CD4-positive, CD25-positive, alpha-beta regulatory T cell (primary cell): Measurements from ENCODE around the gene ZNF750. TPM values are rescaled to one million over a fixed set of nuclear protein-coding genes. Genes with fewer than 3 reads are reported as not detected.

Experiments used
- ATAC-seq, 2 donors: fragments of 150-1000 bp; cut with Tn5 transposase; one replicate each; pipeline ENCODE4 v1.10.0; 2021; ENCODE audit warnings: low read depth in 2 of 2, moderate number of reproducible peaks in 2 of 2, moderate library complexity in 1 of 2
- DNase-seq, 3 donors: peaks; one replicate each; pipeline versions ENCODE4 v3.0.0 to v3.0.0-alpha.2; 2012 to 2022; ENCODE audit warnings: mixed read lengths in 1 of 3
- H3K27ac ChIP-seq: one replicate; pipeline ENCODE4 v1.7.0; 2013; ENCODE audit warnings: mild to moderate bottlenecking, low read length; ENCODE audit not compliant: insufficient read depth, poor library complexity, severe bottlenecking
- H3K27me3 ChIP-seq: one replicate; pipeline ENCODE4 v1.7.0; 2013; ENCODE audit warnings: low read length; ENCODE audit not compliant: control insufficient read depth, insufficient read depth
- H3K36me3 ChIP-seq: one replicate; pipeline ENCODE4 v1.7.0; 2013; ENCODE audit warnings: mild to moderate bottlenecking, low read length, moderate library complexity; ENCODE audit not compliant: control insufficient read depth, insufficient read depth
- H3K4me1 ChIP-seq: 2 replicates; pipeline ENCODE4 v1.7.0; 2013; ENCODE audit warnings: mild to moderate bottlenecking, low read length; ENCODE audit not compliant: insufficient read depth, control insufficient read depth, poor library complexity, severe bottlenecking
- H3K4me3 ChIP-seq: one replicate; pipeline ENCODE4 v1.7.0; 2013; ENCODE audit warnings: low read depth, mild to moderate bottlenecking, low read length, moderate library complexity
- H3K9me3 ChIP-seq, 2 experiments: 1 replicate in 1 of 2; 2 replicates in 1 of 2; pipeline ENCODE4 v1.7.0; 2013; ENCODE audit warnings: low read length in 2 of 2, mild to moderate bottlenecking in 1 of 2, moderate library complexity in 1 of 2; ENCODE audit not compliant: control insufficient read depth in 2 of 2
- H3K27ac Mint-ChIP-seq, 3 donors: one replicate each; pipeline ENCODE4 v1.8.0; 2020 to 2022; ENCODE audit warnings: mild to moderate bottlenecking in 3 of 3, mixed read lengths in 3 of 3, moderate library complexity in 2 of 3
- H3K27me3 Mint-ChIP-seq: one replicate; pipeline ENCODE4 v1.8.0; 2022; ENCODE audit warnings: mild to moderate bottlenecking, mixed read lengths
- H3K36me3 Mint-ChIP-seq: one replicate; pipeline ENCODE4 v1.8.0; 2020; ENCODE audit warnings: mixed read lengths
- H3K4me1 Mint-ChIP-seq, 4 donors: one replicate each; pipeline ENCODE4 v1.8.0; 2020 to 2022; ENCODE audit warnings: mixed read lengths in 4 of 4, mild to moderate bottlenecking in 1 of 4
- H3K4me3 Mint-ChIP-seq, 4 donors: one replicate each; pipeline ENCODE4 v1.8.0; 2020 to 2022; ENCODE audit warnings: mild to moderate bottlenecking in 4 of 4, mixed read lengths in 4 of 4, moderate library complexity in 3 of 4
- H3K9me3 Mint-ChIP-seq, 7 donors: one replicate each; pipeline ENCODE4 v1.8.0; 2020 to 2022; ENCODE audit warnings: mixed read lengths in 7 of 7, mild to moderate bottlenecking in 3 of 7, moderate library complexity in 2 of 7
- polyA plus RNA-seq, 4 donors: library from polyadenylated mRNA; unstranded; fragments of 300-500 nt; fragmentation: Illumina TruSeq; gene quantifications; one replicate each; pipeline ENCODE4 v1.2.3, GENCODE V29; 2021
- total RNA-seq: library from RNA; stranded (reverse); gene quantifications from one replicate; pipeline ENCODE4 v1.2.3, GENCODE V29; 2022

Gene ZNF750
- total and polyA plus RNA-seq, 5 donors from 2014 or later: 0.07 TPM; not detected in 4

GRCh38 chr17:82832881-82833475, 6.8 kb downstream of the ZNF750 start:
- no peak overlapping the region for H3K4me3 Mint-ChIP-seq
- no peak for ATAC-seq
- peaks cover 8% of the 10 kb centered on the region for H3K36me3 ChIP-seq
- H3K27ac Mint-ChIP-seq: peak overlapping the region in 1 of 3 donors; percentile 25
- H3K27me3 Mint-ChIP-seq: no peaks in the 10 kb centered on the region
- H3K9me3 Mint-ChIP-seq: peaks cover 0 to under 1% (median 0%) of the 10 kb centered on the region in 7 donors
- no peaks in the 10 kb centered on the region for H3K27me3 ChIP-seq
- DNase-seq: no peak
- H3K36me3 Mint-ChIP-seq: peaks cover 21% of the 10 kb centered on the region
- no peaks in the 10 kb centered on the region for H3K4me1 ChIP-seq
- H3K27ac ChIP-seq: no peak overlapping the region
- H3K4me1 Mint-ChIP-seq: peaks cover 0 to 2% (median 0%) of the 10 kb centered on the region in 4 donors
- no peak overlapping the region for H3K4me3 ChIP-seq
- no peaks in the 10 kb centered on the region for H3K9me3 ChIP-seq

- Histone ChIP-seq H3K27me3 (no peaks in the 10 kb centered on the region), H3K36me3 (peaks cover 9% of the 10 kb centered on the region), H3K4me3 (no peak overlapping the region), H3K4me1 (no peaks in the 10 kb centered on the region), H3K9me3 (no peaks in the 10 kb centered on the region), H3K27ac (no peak overlapping the region)
- Mint-ChIP-seq H3K9me3 (peaks cover 0 to 1% (median 0%) of the 10 kb centered on the region in 7 donors), H3K27ac (peak overlapping the region in 1 of 3 donors; percentile 25), H3K27me3 (no peaks in the 10 kb centered on the region), H3K4me3 (no peak overlapping the region), H3K36me3 (peaks cover 23% of the 10 kb centered on the region), H3K4me1 (no peaks in the 10 kb centered on the region)
- ATAC-seq (no peak), DNase-seq (no peak)
Measured at GRCh38 chr17:82832411-82832810, 7.4 kb downstream of the ZNF750 start.

GRCh38 chr17:82831818-82832200, 8.0 kb downstream of the ZNF750 start:
- Histone ChIP-seq H3K27me3 (no peaks in the 10 kb centered on the region), H3K4me1 (no peaks in the 10 kb centered on the region), H3K27ac (no peak overlapping the region), H3K4me3 (no peak overlapping the region), H3K9me3 (no peaks in the 10 kb centered on the region), H3K36me3 (peaks cover 10% of the 10 kb centered on the region)
- DNase-seq (no peak), ATAC-seq (no peak)
- H3K4me3 Mint-ChIP-seq: no peak overlapping the region
- no peak overlapping the region for H3K27ac Mint-ChIP-seq
- peaks cover 0 to 1% (median 0%) of the 10 kb centered on the region in 7 donors for H3K9me3 Mint-ChIP-seq
- peaks cover 24% of the 10 kb centered on the region for H3K36me3 Mint-ChIP-seq
- H3K4me1 Mint-ChIP-seq: no peaks in the 10 kb centered on the region
- H3K27me3 Mint-ChIP-seq: no peaks in the 10 kb centered on the region

- H3K27me3 Mint-ChIP-seq: no peaks in the 10 kb centered on the region
- no peak for DNase-seq
- no peak for ATAC-seq
Measured at GRCh38 chr17:82831041-82831817, 8.6 kb downstream of the ZNF750 start.

GRCh38 chr17:82830249-82830661, 9.6 kb downstream of the ZNF750 start:
- Mint-ChIP-seq H3K36me3 (peaks cover 24% of the 10 kb centered on the region), H3K27ac (no peak overlapping the region), H3K27me3 (no peaks in the 10 kb centered on the region), H3K4me3 (no peak overlapping the region), H3K9me3 (peaks cover 0 to 1% (median 0%) of the 10 kb centered on the region in 7 donors), H3K4me1 (no peaks in the 10 kb centered on the region)
- Histone ChIP-seq H3K4me1 (no peaks in the 10 kb centered on the region), H3K27ac (no peak overlapping the region), H3K9me3 (no peaks in the 10 kb centered on the region), H3K4me3 (no peak overlapping the region), H3K27me3 (no peaks in the 10 kb centered on the region), H3K36me3 (peaks cover 10% of the 10 kb centered on the region)
- no peak for DNase-seq
- ATAC-seq: no peak

More at GRCh38 chr17:82831041-82831817, 8.6 kb downstream of the ZNF750 start:
- H3K9me3 Mint-ChIP-seq: peaks cover 0 to 1% (median 0%) of the 10 kb centered on the region in 7 donors
- peaks cover 24% of the 10 kb centered on the region for H3K36me3 Mint-ChIP-seq
- Histone ChIP-seq H3K27me3 (no peaks in the 10 kb centered on the region), H3K4me1 (no peaks in the 10 kb centered on the region), H3K27ac (no peak overlapping the region), H3K36me3 (peaks cover 10% of the 10 kb centered on the region), H3K4me3 (no peak overlapping the region), H3K9me3 (no peaks in the 10 kb centered on the region)
- H3K4me3 Mint-ChIP-seq: peak overlapping the region in 1 of 4 donors; percentile 10
- H3K4me1 Mint-ChIP-seq: no peaks in the 10 kb centered on the region
- H3K27ac Mint-ChIP-seq: no peak overlapping the region

GRCh38 chr17:82828875-82829487, 10.8 kb downstream of the ZNF750 start:
- H3K27ac Mint-ChIP-seq: no peak overlapping the region
- Histone ChIP-seq H3K4me3 (no peak overlapping the region), H3K27me3 (no peaks in the 10 kb centered on the region), H3K4me1 (no peaks in the 10 kb centered on the region), H3K36me3 (peaks cover 7% of the 10 kb centered on the region), H3K27ac (no peak overlapping the region), H3K9me3 (no peaks in the 10 kb centered on the region)
- DNase-seq (no peak), ATAC-seq (no peak)
- no peak overlapping the region for H3K4me3 Mint-ChIP-seq
- no peaks in the 10 kb centered on the region for H3K4me1 Mint-ChIP-seq
- peaks cover 20% of the 10 kb centered on the region for H3K36me3 Mint-ChIP-seq
- no peaks in the 10 kb centered on the region for H3K27me3 Mint-ChIP-seq
- peaks cover 0 to 1% (median 0%) of the 10 kb centered on the region in 7 donors for H3K9me3 Mint-ChIP-seq

GRCh38 chr17:82826956-82827355, 12.9 kb downstream of the ZNF750 start:
- H3K9me3 ChIP-seq: no peaks in the 10 kb centered on the region
- H3K36me3 ChIP-seq: peaks cover 7% of the 10 kb centered on the region
- no peaks in the 10 kb centered on the region for H3K27me3 ChIP-seq
- no peaks in the 10 kb centered on the region for H3K4me1 Mint-ChIP-seq
- no peaks in the 10 kb centered on the region for H3K27me3 Mint-ChIP-seq
- H3K4me3 Mint-ChIP-seq: no peak overlapping the region
- ATAC-seq (no peak), DNase-seq (no peak)
- no peak overlapping the region for H3K27ac ChIP-seq
- peaks cover 0 to 1% (median 0%) of the 10 kb centered on the region in 7 donors for H3K9me3 Mint-ChIP-seq
- H3K36me3 Mint-ChIP-seq: peaks cover 32% of the 10 kb centered on the region
- no peak overlapping the region for H3K4me3 ChIP-seq
- no peak overlapping the region for H3K27ac Mint-ChIP-seq
- H3K4me1 ChIP-seq: no peaks in the 10 kb centered on the region
